SK-N-SH treated with all-trans-retinoic acid at 6 μM for 48 hours (cell line): ENCODE results near the gene LRRFIP2.
A peak's percentile ranks its signal among the peaks of the same experiment; 100 is the strongest.

Experiments used
- ATAC-seq: fragments of 200-7000 bp; cut with Tn5 transposase; 3 replicates; pipeline ENCODE4 v1.9.1; 2020; ENCODE audit warnings: mild to moderate bottlenecking, moderate library complexity
- ARNTL ChIP-seq: fragments of 450-650 bp; formaldehyde crosslinking; IDR thresholded peaks from 2 replicates; pipeline ENCODE4 v1.5.0; 2020; ENCODE audit warnings: low read depth, mild to moderate bottlenecking, moderate library complexity, borderline replicate concordance
- BACH2 ChIP-seq: fragments of 250-450 bp; sonication (Bioruptor Pico); IDR thresholded peaks from 2 replicates; pipeline ENCODE4 v1.9.0; 2021; ENCODE audit warnings: mild to moderate bottlenecking, borderline replicate concordance
- CREB5 ChIP-seq: fragments of 250-450 bp; sonication (Bioruptor Pico); IDR thresholded peaks from 2 replicates; pipeline ENCODE4 v1.5.1; 2020; ENCODE audit warnings: low read depth, mild to moderate bottlenecking, moderate library complexity
- CSDC2 ChIP-seq: fragments of 250-450 bp; sonication (Bioruptor Pico); IDR thresholded peaks from 2 replicates; pipeline ENCODE4 v1.5.0; 2020; ENCODE audit warnings: mild to moderate bottlenecking, moderate library complexity
- CSRNP3 ChIP-seq: fragments of 250-450 bp; sonication (Bioruptor Pico); IDR thresholded peaks from 2 replicates; pipeline ENCODE4 v1.5.1; 2021; ENCODE audit warnings: mild to moderate bottlenecking, moderate library complexity
- ESRRG ChIP-seq: fragments of 250-450 bp; sonication (Bioruptor Pico); IDR thresholded peaks from 2 replicates; pipeline ENCODE4 v1.6.1; 2021; ENCODE audit warnings: mild to moderate bottlenecking
- GLIS3 ChIP-seq: fragments of 250-450 bp; sonication (Bioruptor Pico); IDR thresholded peaks from 2 replicates; pipeline ENCODE4 v1.5.0; 2020; ENCODE audit warnings: mild to moderate bottlenecking, moderate library complexity
- ISL1 ChIP-seq: fragments of 250-450 bp; sonication (Bioruptor Pico); IDR thresholded peaks from 2 replicates; pipeline ENCODE4 v2.1.2; 2022; ENCODE audit warnings: mild to moderate bottlenecking, moderate library complexity
- OSR1 ChIP-seq: fragments of 250-450 bp; sonication (Bioruptor Pico); IDR thresholded peaks from 2 replicates; pipeline ENCODE4 v1.8.0; 2022; ENCODE audit warnings: moderate library complexity, mild to moderate bottlenecking, inconsistent platforms
- POU6F1 ChIP-seq: fragments of 250-450 bp; sonication (Bioruptor Pico); IDR thresholded peaks from 2 replicates; pipeline ENCODE4 v1.8.0; 2021; ENCODE audit warnings: low read depth, mild to moderate bottlenecking, moderate library complexity, borderline replicate concordance
- RARB ChIP-seq: fragments of 250-450 bp; sonication (Bioruptor Pico); IDR thresholded peaks from 2 replicates; pipeline ENCODE4 v1.8.0; 2021; ENCODE audit warnings: mild to moderate bottlenecking, moderate library complexity
- SNAI2 ChIP-seq: fragments of 250-450 bp; sonication (Bioruptor Pico); IDR thresholded peaks from 2 replicates; pipeline ENCODE4 v1.5.0; 2020; ENCODE audit warnings: mild to moderate bottlenecking, moderate library complexity
- TCF4 ChIP-seq: fragments of 250-450 bp; sonication (Bioruptor Pico); IDR thresholded peaks from 2 replicates; pipeline ENCODE4 v1.8.0; 2021; ENCODE audit warnings: mild to moderate bottlenecking, moderate library complexity, borderline replicate concordance
- TOX ChIP-seq: fragments of 250-450 bp; sonication (Bioruptor Pico); IDR thresholded peaks from 2 replicates; pipeline ENCODE4 v1.8.0; 2021; ENCODE audit warnings: mild to moderate bottlenecking, moderate library complexity, borderline replicate concordance
- TSHZ2 ChIP-seq: fragments of 250-450 bp; sonication (Bioruptor Pico); IDR thresholded peaks from 2 replicates; pipeline ENCODE4 v1.5.0; 2020; ENCODE audit warnings: mild to moderate bottlenecking, moderate library complexity
- ZC3H10 ChIP-seq: fragments of 250-450 bp; sonication (Bioruptor Pico); IDR thresholded peaks from 2 replicates; pipeline ENCODE4 v1.5.1; 2021; ENCODE audit warnings: mild to moderate bottlenecking, moderate library complexity
- ZFP3 ChIP-seq: fragments of 250-450 bp; sonication (Bioruptor Pico); IDR thresholded peaks from 2 replicates; pipeline ENCODE4 v1.5.0; 2020; ENCODE audit warnings: mild to moderate bottlenecking, moderate library complexity
- ZFP30 ChIP-seq: fragments of 450-650 bp; formaldehyde crosslinking; IDR thresholded peaks from 2 replicates; pipeline ENCODE4 v1.5.0; 2022; ENCODE audit warnings: mild to moderate bottlenecking, moderate library complexity
- ZNF565 ChIP-seq: fragments of 450-650 bp; formaldehyde crosslinking; conservative IDR thresholded peaks from 2 replicates; pipeline ENCODE4 v1.5.0; 2020; ENCODE audit warnings: low read depth, mild to moderate bottlenecking, moderate library complexity
- ZNF70 ChIP-seq: fragments of 450-650 bp; formaldehyde crosslinking; IDR thresholded peaks from 2 replicates; pipeline ENCODE4 v1.5.0; 2020; ENCODE audit warnings: mild to moderate bottlenecking, moderate library complexity
- ZNF8 ChIP-seq: fragments of 450-650 bp; formaldehyde crosslinking; IDR thresholded peaks from 2 replicates; pipeline ENCODE4 v1.5.0; 2020; ENCODE audit warnings: mild to moderate bottlenecking, moderate library complexity
- TF ChIP-seq, protein P1 (sequence below): fragments of 250-450 bp; sonication (Bioruptor Pico); IDR thresholded peaks from 2 replicates; pipeline ENCODE4 v1.8.0; 2020; ENCODE audit warnings: mild to moderate bottlenecking, moderate library complexity, borderline replicate concordance

The LRRFIP2 gene

DNA sequence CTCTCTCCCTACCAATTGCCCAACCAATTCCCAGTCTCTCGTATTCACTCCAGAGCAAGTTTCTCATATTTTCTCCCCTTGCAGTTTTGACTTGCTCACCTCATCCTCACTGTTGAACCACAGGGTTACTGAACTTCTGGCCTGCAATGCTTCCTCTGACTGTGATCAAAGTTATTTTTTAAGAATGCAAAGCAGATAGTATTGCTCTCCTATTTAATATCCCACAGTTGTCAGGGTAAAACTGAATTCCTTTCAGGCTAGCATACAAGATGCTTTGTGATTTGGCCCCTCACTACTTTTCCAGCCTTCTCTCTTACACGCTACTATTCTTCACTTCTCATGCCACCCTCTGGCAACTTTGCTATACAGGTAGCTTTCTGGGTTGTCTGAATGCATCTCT lies 80.9 kb downstream of the LRRFIP2 start:
- no peak for TF ChIP-seq ZFP3 (CRISPR knock-in tag)
- no peak for TF ChIP-seq ZNF70 (CRISPR knock-in tag)
- no peak for TF ChIP-seq ARNTL (CRISPR knock-in tag)
- no peak for TF ChIP-seq TOX (CRISPR knock-in tag)
- no peak for TF ChIP-seq ZC3H10 (CRISPR knock-in tag)
- TF ChIP-seq ESRRG (CRISPR knock-in tag): no peak
- no peak for TF ChIP-seq CSDC2
- TF ChIP-seq, protein P1, sequence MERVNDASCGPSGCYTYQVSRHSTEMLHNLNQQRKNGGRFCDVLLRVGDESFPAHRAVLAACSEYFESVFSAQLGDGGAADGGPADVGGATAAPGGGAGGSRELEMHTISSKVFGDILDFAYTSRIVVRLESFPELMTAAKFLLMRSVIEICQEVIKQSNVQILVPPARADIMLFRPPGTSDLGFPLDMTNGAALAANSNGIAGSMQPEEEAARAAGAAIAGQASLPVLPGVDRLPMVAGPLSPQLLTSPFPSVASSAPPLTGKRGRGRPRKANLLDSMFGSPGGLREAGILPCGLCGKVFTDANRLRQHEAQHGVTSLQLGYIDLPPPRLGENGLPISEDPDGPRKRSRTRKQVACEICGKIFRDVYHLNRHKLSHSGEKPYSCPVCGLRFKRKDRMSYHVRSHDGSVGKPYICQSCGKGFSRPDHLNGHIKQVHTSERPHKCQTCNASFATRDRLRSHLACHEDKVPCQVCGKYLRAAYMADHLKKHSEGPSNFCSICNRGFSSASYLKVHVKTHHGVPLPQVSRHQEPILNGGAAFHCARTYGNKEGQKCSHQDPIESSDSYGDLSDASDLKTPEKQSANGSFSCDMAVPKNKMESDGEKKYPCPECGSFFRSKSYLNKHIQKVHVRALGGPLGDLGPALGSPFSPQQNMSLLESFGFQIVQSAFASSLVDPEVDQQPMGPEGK (CRISPR knock-in tag): no peak
- TF ChIP-seq BACH2 (CRISPR knock-in tag): no peak
- TF ChIP-seq TCF4 (CRISPR knock-in tag): no peak
- TF ChIP-seq OSR1 (CRISPR knock-in tag): no peak
- TF ChIP-seq SNAI2 (CRISPR knock-in tag): no peak
- no peak for TF ChIP-seq CSRNP3 (CRISPR knock-in tag)
- TF ChIP-seq CREB5: no peak
- no peak for TF ChIP-seq GLIS3
- no peak for TF ChIP-seq POU6F1 (CRISPR knock-in tag)
- no peak for TF ChIP-seq TSHZ2 (CRISPR knock-in tag)
- TF ChIP-seq ISL1: no peak
- TF ChIP-seq, all 23 proteins: peak for 0

DNA sequence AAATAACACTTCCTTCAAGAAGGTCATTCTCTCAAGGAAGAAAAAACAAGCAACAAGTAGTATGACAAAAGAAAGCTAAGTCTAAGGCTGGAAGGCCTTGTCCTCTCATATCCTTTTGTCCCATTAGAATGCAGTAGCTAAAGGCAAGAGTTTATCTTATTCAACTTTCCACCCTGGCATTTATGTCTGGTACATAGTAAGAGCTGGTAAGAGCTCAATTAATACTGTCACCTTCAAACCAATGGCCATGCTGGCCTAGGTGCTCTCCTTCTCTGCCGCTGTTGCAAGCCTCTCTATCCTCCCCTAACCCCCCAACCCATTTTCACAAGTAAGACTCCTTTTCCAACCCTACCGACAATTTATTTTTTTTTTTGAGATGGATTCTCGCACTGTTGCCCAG lies 81.9 kb downstream of the LRRFIP2 start:
- TF ChIP-seq ESRRG (CRISPR knock-in tag) (no peak), RARB (CRISPR knock-in tag) (no peak), ZNF565 (CRISPR knock-in tag) (no peak), ZNF8 (CRISPR knock-in tag) (no peak), ZC3H10 (CRISPR knock-in tag) (no peak), TOX (CRISPR knock-in tag) (no peak), ZFP30 (CRISPR knock-in tag) (no peak), SNAI2 (CRISPR knock-in tag) (no peak), GLIS3 (no peak), ARNTL (CRISPR knock-in tag) (no peak)
- ATAC-seq: no peak

More for the DNA sequence above, 80.9 kb downstream of the LRRFIP2 start:
- ATAC-seq: peak; percentile 66

DNA sequence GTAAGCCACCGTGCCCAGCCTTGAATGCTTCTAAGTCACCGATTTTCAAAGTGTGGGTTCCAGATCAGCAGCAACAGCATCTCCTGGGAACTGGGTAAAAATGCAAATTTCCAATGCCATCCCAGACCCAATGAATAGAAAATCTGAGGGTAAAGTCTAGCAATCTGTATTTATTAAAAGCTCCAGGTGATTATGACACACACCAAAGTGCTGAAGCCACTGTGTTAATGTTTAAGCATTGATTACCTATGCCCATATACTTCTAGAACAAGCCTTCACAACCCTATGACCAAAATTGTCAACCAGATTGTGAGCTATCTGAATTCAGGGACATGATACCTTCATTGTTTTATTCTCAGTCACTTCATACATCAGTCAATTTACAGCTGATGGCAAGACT lies 86.5 kb downstream of the LRRFIP2 start:
- no peak for TF ChIP-seq ZNF70 (CRISPR knock-in tag)
- ATAC-seq: no peak
